HepG2 (cell line): ENCODE results near the gene ZMIZ1. TPM values are rescaled to one million over a fixed set of nuclear protein-coding genes. Genes with fewer than 3 reads are reported as not detected.

Source experiments
- BHLHE40 ChIP-seq: IDR thresholded peaks from 2 replicates; pipeline ENCODE4 v1.6.1; 2011; ENCODE audit warnings: low read length, improper control_type of control experiment
- FOSL2 ChIP-seq: sonication (generic); formaldehyde crosslinking; IDR thresholded peaks from 2 replicates; pipeline ENCODE4 v1.4.0; 2020; ENCODE audit warnings: missing genetic modification reagents
- GATA4 ChIP-seq: sonication (generic); IDR thresholded peaks from 2 replicates; pipeline ENCODE4 v1.6.1; 2016; ENCODE audit warnings: antibody characterized with exemption, low read depth, borderline replicate concordance
- KDM5B ChIP-seq: sonication (generic); formaldehyde crosslinking; IDR thresholded peaks from 2 replicates; pipeline ENCODE4 v1.4.0; 2020; ENCODE audit warnings: missing genetic modification reagents, mild to moderate bottlenecking, borderline replicate concordance
- MEIS1 ChIP-seq: sonication (generic); formaldehyde crosslinking; IDR thresholded peaks from 2 replicates; pipeline ENCODE4 v1.9.0; 2021; ENCODE audit warnings: mild to moderate bottlenecking, missing genetic modification reagents, moderate library complexity, borderline replicate concordance
- MTA1 ChIP-seq: sonication (generic); formaldehyde crosslinking; IDR thresholded peaks from 2 replicates; pipeline ENCODE4 v1.4.0; 2020; ENCODE audit warnings: missing genetic modification reagents, mild to moderate bottlenecking, borderline replicate concordance
- NCOA5 ChIP-seq: sonication (generic); formaldehyde crosslinking; IDR thresholded peaks from 2 replicates; pipeline ENCODE4 v1.4.0; 2020; ENCODE audit warnings: missing genetic modification reagents
- NFKB2 ChIP-seq: sonication (generic); formaldehyde crosslinking; IDR thresholded peaks from 2 replicates; pipeline ENCODE4 v1.4.0; 2020; ENCODE audit warnings: missing genetic modification reagents, borderline replicate concordance
- NR3C1 ChIP-seq: sonication (generic); formaldehyde crosslinking; IDR thresholded peaks from 2 replicates; pipeline ENCODE4 v1.4.0; 2020; ENCODE audit warnings: missing genetic modification reagents
- NRL ChIP-seq: sonication (generic); formaldehyde crosslinking; IDR thresholded peaks from 2 replicates; pipeline ENCODE4 v1.5.0; 2020; ENCODE audit warnings: missing genetic modification reagents, mild to moderate bottlenecking, moderate library complexity, borderline replicate concordance
- PHF8 ChIP-seq: sonication (generic); formaldehyde crosslinking; IDR thresholded peaks from 2 replicates; pipeline ENCODE4 v1.5.0; 2020; ENCODE audit warnings: missing genetic modification reagents
- RAD21 ChIP-seq: fragments of 450-650 bp; formaldehyde crosslinking; IDR thresholded peaks from 2 replicates; pipeline ENCODE4 v1.5.0; 2020; ENCODE audit warnings: mild to moderate bottlenecking
- RBM22 ChIP-seq: fragments of 200-400 bp; formaldehyde crosslinking; optimal IDR thresholded peaks from 2 replicates; pipeline ENCODE3; 2017; ENCODE audit warnings: mild to moderate bottlenecking, low read length, moderate library complexity
- RFXAP ChIP-seq: sonication (generic); formaldehyde crosslinking; IDR thresholded peaks from 2 replicates; pipeline ENCODE4 v1.4.0; 2020; ENCODE audit warnings: missing genetic modification reagents, borderline replicate concordance
- RXRA ChIP-seq: sonication (generic); formaldehyde crosslinking; IDR thresholded peaks from 2 replicates; pipeline ENCODE4 v1.5.1; 2020; ENCODE audit warnings: missing genetic modification reagents
- SP1 ChIP-seq, 2 experiments: fragments of 450-650 bp in 1 of 2; sonication (generic) in 1 of 2; formaldehyde crosslinking in 1 of 2; IDR thresholded peaks; 2 replicates each; pipeline versions ENCODE4 v1.4.0 to v1.6.1; 2016 to 2020; ENCODE audit warnings: missing genetic modification reagents in 1 of 2
- TSC22D2 ChIP-seq: sonication (generic); formaldehyde crosslinking; IDR thresholded peaks from 2 replicates; pipeline ENCODE4 v1.5.1; 2020; ENCODE audit warnings: missing genetic modification reagents, mild to moderate bottlenecking, borderline replicate concordance
- ZBTB37 ChIP-seq: sonication (generic); formaldehyde crosslinking; IDR thresholded peaks from 2 replicates; pipeline ENCODE4 v1.4.0; 2020; ENCODE audit warnings: mild to moderate bottlenecking, missing genetic modification reagents
- ZFP82 ChIP-seq: sonication (generic); formaldehyde crosslinking; IDR thresholded peaks from 2 replicates; pipeline ENCODE4 v1.5.1; 2020; ENCODE audit warnings: mild to moderate bottlenecking, missing genetic modification reagents, borderline replicate concordance
- ZNF235 ChIP-seq: sonication (generic); formaldehyde crosslinking; IDR thresholded peaks from 2 replicates; pipeline ENCODE4 v1.8.1; 2023; ENCODE audit warnings: mild to moderate bottlenecking, missing genetic modification reagents, borderline replicate concordance
- ZNF274 ChIP-seq: sonication (generic); formaldehyde crosslinking; IDR thresholded peaks from 2 replicates; pipeline ENCODE4 v1.5.1; 2020; ENCODE audit warnings: mild to moderate bottlenecking, missing genetic modification reagents
- ZNF768 ChIP-seq: sonication (generic); formaldehyde crosslinking; IDR thresholded peaks from 2 replicates; pipeline ENCODE4 v1.4.0; 2020; ENCODE audit warnings: missing genetic modification reagents
- polyA plus RNA-seq, 8 experiments: library from polyadenylated mRNA; depleted of rRNA in 3 of 8; stranded (reverse) in 7 of 8; unstranded in 1 of 8; fragments of >200 nt; fragmentation: Illumina TruSeq in 4 of 8; extraction: Trizol in 4 of 8; gene quantifications; 2 replicates each; pipeline versions ENCODE4 v1.2.1 to v1.2.3, GENCODE V29; 2011 to 2016; ENCODE audit warnings: low read depth in 4 of 8, missing spikeins in 1 of 8, mixed read lengths in 1 of 8; ENCODE audit not compliant: insufficient read depth in 1 of 8
- total RNA-seq, 5 experiments: library from RNA; depleted of rRNA; stranded (reverse); fragments of >200 nt; fragmentation: Illumina TruSeq; extraction: Trizol; gene quantifications; 2 replicates each; pipeline ENCODE4 v1.2.3, GENCODE V29; 2016; ENCODE audit warnings: low read depth in 1 of 5
- TF ChIP-seq, protein P1 (sequence below): IDR thresholded peaks from 2 replicates; pipeline ENCODE4 v1.6.1; 2016; ENCODE audit warnings: missing genetic modification reagents, missing compliant biosample characterization
- TF ChIP-seq, protein P2 (sequence below): IDR thresholded peaks from 2 replicates; pipeline ENCODE4 v1.6.1; 2018; ENCODE audit warnings: missing genetic modification reagents, mild to moderate bottlenecking, missing compliant biosample characterization
- TF ChIP-seq, protein P3 (sequence below): sonication (generic); formaldehyde crosslinking; IDR thresholded peaks from 2 replicates; pipeline ENCODE4 v1.8.0; 2022; ENCODE audit warnings: missing genetic modification reagents, mild to moderate bottlenecking, moderate library complexity, borderline replicate concordance

Gene ZMIZ1
- total and polyA plus RNA-seq, 2 of the 13 experiments (the other 11 are each of a cell fraction or from before 2014, with no cell fraction given), result 5.3 to 10.2 TPM

DNA sequence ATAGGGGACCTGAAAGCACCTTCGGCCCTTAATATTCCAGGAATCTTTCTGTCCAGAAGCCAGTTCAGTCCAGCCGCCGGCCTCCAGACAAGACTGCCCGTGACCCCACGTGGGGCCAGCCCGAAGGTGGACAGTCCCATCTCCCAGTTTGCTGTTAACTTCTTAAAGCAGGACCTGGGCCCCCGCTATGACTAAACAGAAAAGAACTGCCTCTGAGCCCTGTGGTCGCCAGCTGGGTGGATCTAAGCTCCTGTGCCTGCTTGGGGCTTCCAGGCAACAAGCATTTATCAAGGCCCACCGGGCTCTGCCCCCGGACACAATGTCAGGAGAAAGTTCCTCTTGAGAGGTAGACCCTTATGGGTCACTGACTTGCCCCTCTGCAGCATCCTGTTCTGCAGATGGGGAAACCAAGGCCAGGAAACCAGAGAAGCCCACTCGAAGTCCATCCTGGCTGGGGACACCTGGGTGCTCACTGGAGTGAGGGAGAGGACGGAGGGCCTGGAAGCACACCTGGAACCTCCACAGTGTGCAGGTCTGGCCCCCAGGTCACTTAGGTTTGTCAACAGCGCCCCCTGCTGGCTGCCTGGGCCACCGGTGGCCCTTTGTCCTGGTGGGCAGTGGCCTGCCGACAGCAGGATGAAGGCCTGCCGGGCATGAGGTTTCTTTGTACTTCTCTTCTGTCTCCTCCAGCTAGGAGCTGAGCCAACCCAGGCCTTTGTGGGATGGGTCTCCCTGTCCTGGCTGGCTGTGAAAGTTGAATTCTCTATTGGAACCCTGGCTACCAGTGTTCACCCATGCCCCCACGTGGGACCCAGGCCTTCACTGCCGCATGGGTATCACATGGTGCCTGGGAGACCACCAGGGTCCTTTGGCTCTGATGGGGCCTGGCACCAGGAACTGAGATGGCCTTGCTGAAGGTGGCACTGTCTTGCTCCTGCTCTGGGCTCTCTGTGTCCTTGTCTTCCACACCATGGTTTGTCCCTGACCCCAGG, 128.0 kb downstream of the ZMIZ1 start (continued):
- TF ChIP-seq, protein P1, sequence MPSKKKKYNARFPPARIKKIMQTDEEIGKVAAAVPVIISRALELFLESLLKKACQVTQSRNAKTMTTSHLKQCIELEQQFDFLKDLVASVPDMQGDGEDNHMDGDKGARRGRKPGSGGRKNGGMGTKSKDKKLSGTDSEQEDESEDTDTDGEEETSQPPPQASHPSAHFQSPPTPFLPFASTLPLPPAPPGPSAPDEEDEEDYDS (CRISPR knock-in tag), result no peak
- TF ChIP-seq RFXAP (no peak), GATA4 (no peak), TSC22D2 (CRISPR knock-in tag) (no peak), NR3C1 (CRISPR knock-in tag) (no peak), ZNF768 (CRISPR knock-in tag) (peak; percentile 57; the same call in 1 of the 2 replicates), MTA1 (CRISPR knock-in tag) (no peak), SP1 (IDR thresholded peaks at IDR 0.05) (no peak), SP1 (CRISPR knock-in tag; IDR thresholded peaks at IDR 0.05) (peak; percentile 19; the same call in 1 of the 2 replicates), NCOA5 (no peak), RAD21 (peak; percentile 94), ZNF235 (CRISPR knock-in tag) (no peak), ZBTB37 (CRISPR knock-in tag) (no peak), MEIS1 (CRISPR knock-in tag) (no peak), NFKB2 (CRISPR knock-in tag) (peak; percentile 16; the same call in 1 of the 2 replicates), PHF8 (CRISPR knock-in tag) (no peak), NRL (CRISPR knock-in tag) (no peak), ZFP82 (CRISPR knock-in tag) (no peak), RXRA (CRISPR knock-in tag) (peak; percentile 54; the same call in 1 of the 2 replicates), FOSL2 (peak; percentile 29; the same call in 1 of the 2 replicates), BHLHE40 (no peak), ZNF274 (CRISPR knock-in tag) (no peak), RBM22 (peak; percentile 91), KDM5B (CRISPR knock-in tag) (0 out of 2 replicates have a peak, but pooled peaks have one; percentile 40)
- TF ChIP-seq, protein P2, sequence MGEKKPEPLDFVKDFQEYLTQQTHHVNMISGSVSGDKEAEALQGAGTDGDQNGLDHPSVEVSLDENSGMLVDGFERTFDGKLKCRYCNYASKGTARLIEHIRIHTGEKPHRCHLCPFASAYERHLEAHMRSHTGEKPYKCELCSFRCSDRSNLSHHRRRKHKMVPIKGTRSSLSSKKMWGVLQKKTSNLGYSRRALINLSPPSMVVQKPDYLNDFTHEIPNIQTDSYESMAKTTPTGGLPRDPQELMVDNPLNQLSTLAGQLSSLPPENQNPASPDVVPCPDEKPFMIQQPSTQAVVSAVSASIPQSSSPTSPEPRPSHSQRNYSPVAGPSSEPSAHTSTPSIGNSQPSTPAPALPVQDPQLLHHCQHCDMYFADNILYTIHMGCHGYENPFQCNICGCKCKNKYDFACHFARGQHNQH, result peak; percentile 38; the same call in 1 of the 2 replicates
- TF ChIP-seq, protein P3, sequence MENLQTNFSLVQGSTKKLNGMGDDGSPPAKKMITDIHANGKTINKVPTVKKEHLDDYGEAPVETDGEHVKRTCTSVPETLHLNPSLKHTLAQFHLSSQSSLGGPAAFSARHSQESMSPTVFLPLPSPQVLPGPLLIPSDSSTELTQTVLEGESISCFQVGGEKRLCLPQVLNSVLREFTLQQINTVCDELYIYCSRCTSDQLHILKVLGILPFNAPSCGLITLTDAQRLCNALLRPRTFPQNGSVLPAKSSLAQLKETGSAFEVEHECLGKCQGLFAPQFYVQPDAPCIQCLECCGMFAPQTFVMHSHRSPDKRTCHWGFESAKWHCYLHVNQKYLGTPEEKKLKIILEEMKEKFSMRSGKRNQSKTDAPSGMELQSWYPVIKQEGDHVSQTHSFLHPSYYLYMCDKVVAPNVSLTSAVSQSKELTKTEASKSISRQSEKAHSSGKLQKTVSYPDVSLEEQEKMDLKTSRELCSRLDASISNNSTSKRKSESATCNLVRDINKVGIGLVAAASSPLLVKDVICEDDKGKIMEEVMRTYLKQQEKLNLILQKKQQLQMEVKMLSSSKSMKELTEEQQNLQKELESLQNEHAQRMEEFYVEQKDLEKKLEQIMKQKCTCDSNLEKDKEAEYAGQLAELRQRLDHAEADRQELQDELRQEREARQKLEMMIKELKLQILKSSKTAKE (CRISPR knock-in tag), result no peak
